Measurements from ENCODE around the gene B3GALT6.
A peak's percentile ranks its signal among the peaks of the same experiment; 100 is the strongest.

The B3GALT6 gene

DNA sequence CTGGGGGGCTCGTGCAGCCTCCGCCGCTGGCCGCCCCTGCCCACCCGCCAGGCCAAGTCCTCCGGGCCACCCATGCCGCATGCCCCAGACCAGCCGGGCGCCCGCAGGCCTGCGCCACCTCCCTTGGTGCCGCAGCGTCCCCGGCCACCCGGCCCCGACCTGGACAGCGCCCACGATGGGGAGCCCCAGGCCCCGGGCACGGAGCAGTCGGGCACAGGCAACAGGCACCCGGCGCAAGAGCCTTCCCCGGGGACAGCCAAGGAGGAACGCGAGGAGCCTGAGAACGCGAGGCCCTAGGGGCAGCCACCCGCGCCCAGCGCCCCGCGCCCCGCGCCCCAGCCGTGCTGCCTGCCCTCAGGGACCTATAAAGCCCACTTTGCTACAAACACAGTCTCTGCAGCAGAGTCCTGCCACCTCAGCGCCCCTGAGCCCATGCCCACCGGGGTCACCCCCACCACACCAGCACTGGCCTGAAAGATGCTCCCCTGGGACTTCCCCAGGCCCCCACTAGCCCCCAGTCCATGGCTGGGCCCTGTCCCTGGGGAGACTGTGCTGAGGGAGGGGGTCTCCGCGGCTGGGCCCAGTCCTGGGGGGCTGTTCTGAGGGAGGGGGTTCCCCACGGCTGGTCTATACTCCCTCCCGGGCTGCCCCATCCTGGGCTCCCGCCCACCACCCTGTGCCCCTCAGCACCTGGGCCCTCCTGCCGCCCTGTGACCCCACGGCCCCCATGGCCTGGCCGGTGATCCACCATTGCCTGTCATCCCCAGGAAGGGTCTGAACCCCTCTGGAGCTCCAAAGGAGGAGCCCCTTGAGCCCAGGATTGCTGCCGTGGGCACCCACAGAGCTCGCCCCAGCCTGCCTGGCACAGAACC, 34.2 kb upstream of the B3GALT6 start:
- no peak for TF ChIP-seq CTCF (IDR thresholded peaks at IDR 0.05; ENCODE audit: borderline replicate concordance, control extremely low read depth, extremely low read depth, insufficient read depth, missing control alignments)
- in situ Hi-C loops (cut with MboI; ENCODE audit: low sequenced_read_pairs, unreplicated experiment), result no loop called here
- DNase-seq (ENCODE audit: low spot score), result no peak

DNA sequence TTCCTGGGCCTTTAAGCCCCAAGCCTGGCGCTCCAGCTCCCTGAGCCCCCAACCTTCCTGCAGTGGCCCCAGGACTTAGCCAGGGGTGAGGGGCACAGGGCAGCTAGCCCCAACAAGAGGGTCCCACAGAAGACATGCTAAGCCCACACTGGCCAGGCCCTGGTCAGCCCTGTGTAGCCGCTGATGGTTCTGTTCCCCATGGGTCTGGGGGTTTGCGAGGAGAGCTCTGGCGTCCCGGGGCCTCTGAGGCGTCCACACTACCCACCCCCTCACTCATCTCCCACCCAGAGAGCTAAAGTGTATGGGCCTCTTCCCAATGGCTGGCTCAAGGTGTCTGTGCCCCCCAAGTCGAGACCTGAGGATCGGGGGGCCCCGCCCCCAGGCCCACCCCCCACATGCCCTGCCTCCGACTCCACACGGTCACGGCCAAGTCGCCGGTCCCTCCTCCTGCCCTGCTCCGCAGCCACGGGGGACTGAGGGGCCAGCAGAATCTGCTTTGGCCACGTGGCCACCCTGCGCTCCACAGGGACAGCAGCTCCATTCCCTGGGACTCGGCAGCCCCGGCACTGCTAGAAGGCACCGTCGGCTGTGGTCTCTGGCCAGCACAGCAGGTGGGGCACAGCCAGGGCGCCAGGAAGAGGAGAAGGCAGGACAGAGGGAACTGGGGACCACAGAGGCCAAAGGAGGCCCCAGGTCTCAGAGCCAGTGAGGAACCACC, 33.5 kb upstream of the B3GALT6 start:
- in situ Hi-C loops (cut with MboI; ENCODE audit: low sequenced_read_pairs, unreplicated experiment), result no loop called here
- TF ChIP-seq CTCF (IDR thresholded peaks at IDR 0.05; ENCODE audit: borderline replicate concordance, control extremely low read depth, extremely low read depth, insufficient read depth, missing control alignments), result no peak
- no peak for DNase-seq (ENCODE audit: low spot score)

GRCh38 chr1:1199141-1199960, 32.7 kb upstream of the B3GALT6 start:
- in situ Hi-C loops (cut with MboI; ENCODE audit: low sequenced_read_pairs, unreplicated experiment), result no loop called here
- DNase-seq (ENCODE audit: low spot score), result no peak
- no peak for TF ChIP-seq CTCF (IDR thresholded peaks at IDR 0.05; ENCODE audit: borderline replicate concordance, control extremely low read depth, extremely low read depth, insufficient read depth, missing control alignments)

DNA sequence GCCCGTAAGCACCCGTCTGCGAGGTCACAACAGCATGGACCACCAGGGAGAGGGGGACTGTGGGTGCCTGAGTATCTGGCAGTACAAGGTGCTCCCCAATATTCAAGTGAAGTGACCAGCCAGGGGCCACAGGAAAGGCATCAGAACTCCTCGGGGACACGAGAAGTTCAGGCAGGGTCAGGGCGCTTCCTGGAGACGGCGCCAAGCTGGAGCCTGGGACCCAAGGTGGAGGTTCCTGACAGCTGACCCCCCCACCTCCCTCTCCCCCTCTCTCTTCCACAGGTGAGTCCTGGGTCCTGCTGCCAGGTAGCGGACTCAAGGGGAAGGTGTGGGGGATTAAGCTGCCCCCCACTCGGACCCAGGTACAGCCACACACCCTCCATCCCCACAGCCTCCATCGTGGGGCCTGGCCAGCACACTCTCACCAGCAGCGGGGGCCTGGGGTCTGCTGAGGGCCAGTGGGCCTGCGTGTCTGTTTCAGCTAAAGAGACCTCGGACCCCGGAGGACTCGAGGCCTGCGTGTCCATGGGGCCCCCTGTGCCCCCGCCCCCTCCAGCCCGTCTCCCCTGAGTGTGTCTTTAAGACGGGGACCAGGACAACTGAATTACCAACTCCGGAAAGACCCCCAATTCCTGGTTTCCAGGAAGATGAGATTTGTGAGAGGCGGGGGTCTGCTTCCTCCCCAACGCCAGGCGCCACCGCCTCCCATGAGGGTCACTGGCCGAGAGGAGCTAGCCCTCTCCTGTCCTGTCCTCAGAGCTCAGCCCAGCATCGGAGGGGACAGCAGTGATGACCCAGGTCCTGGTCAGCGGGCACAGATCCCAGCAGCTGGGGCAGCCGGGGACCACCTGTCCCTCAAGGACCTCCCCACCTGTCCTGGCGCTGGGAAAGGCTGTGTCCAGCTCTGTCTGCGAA, 31.8 kb upstream of the B3GALT6 start:
- DNase-seq (ENCODE audit: low spot score), result no peak
- no peak for TF ChIP-seq CTCF (IDR thresholded peaks at IDR 0.05; ENCODE audit: borderline replicate concordance, control extremely low read depth, extremely low read depth, insufficient read depth, missing control alignments)
- in situ Hi-C loops (cut with MboI; ENCODE audit: low sequenced_read_pairs, unreplicated experiment), result no loop called here

GRCh38 chr1:1200876-1201810, 30.9 kb upstream of the B3GALT6 start:
- DNase-seq (ENCODE audit: low spot score), result peak; percentile 90
- in situ Hi-C loops (cut with MboI; ENCODE audit: low sequenced_read_pairs, unreplicated experiment), result no loop called here
- no peak for TF ChIP-seq CTCF (IDR thresholded peaks at IDR 0.05; ENCODE audit: borderline replicate concordance, control extremely low read depth, extremely low read depth, insufficient read depth, missing control alignments)
